PFSK-1 (cell line): Measurements from ENCODE around the gene WDR62.

Source experiments
- POLR2AphosphoS5 ChIP-seq: IDR thresholded peaks from 2 replicates; pipeline ENCODE4 v1.6.1; 2012; ENCODE audit warnings: low read depth, mild to moderate bottlenecking, control low read depth, low read length, moderate library complexity
- REST ChIP-seq, 2 experiments: IDR thresholded peaks; 2 replicates each; pipeline versions ENCODE4 v1.6.1 to v1.8.0; 2011 to 2012; ENCODE audit warnings: low read depth in 2 of 2, low read length in 2 of 2, control low read depth in 1 of 2, inconsistent platforms in 1 of 2, mild to moderate bottlenecking in 1 of 2, moderate library complexity in 1 of 2; ENCODE audit not compliant: insufficient read depth in 1 of 2
- SIN3A ChIP-seq: IDR thresholded peaks from 2 replicates; pipeline ENCODE4 v1.6.1; 2012; ENCODE audit warnings: mild to moderate bottlenecking, low read length, moderate library complexity, borderline replicate concordance; ENCODE audit not compliant: insufficient read depth
- TAF1 ChIP-seq: IDR thresholded peaks from 2 replicates; pipeline ENCODE4 v1.6.1; 2012; ENCODE audit warnings: low read length, control low read depth, borderline replicate concordance; ENCODE audit not compliant: insufficient read depth

GRCh38 chr19:36113425-36113824, 58.7 kb downstream of the WDR62 start:
- TF ChIP-seq TAF1 (no peak), POLR2AphosphoS5 (no peak), REST (IDR thresholded peaks at IDR 0.05; ENCODE audit: insufficient read depth in 1 of 2, low read depth in 2 of 2, low read length in 2 of 2) (no peak), SIN3A (no peak)
